HG02678 (cell line): ENCODE data around the gene SAT2.
"Not testable (repeated sequence)": the region's sequence is repeated elsewhere in the genome, so short reads cannot be mapped to it uniquely, and the experiment has no call there.

Source experiments
- ATAC-seq: cut with Tn5 transposase; IDR thresholded peaks from one replicate; pipeline ENCODE4 v1.9.1; 2021; ENCODE audit warnings: mild to moderate bottlenecking, moderate library complexity; ENCODE audit not compliant: unreplicated experiment

SAT2 gene

DNA sequence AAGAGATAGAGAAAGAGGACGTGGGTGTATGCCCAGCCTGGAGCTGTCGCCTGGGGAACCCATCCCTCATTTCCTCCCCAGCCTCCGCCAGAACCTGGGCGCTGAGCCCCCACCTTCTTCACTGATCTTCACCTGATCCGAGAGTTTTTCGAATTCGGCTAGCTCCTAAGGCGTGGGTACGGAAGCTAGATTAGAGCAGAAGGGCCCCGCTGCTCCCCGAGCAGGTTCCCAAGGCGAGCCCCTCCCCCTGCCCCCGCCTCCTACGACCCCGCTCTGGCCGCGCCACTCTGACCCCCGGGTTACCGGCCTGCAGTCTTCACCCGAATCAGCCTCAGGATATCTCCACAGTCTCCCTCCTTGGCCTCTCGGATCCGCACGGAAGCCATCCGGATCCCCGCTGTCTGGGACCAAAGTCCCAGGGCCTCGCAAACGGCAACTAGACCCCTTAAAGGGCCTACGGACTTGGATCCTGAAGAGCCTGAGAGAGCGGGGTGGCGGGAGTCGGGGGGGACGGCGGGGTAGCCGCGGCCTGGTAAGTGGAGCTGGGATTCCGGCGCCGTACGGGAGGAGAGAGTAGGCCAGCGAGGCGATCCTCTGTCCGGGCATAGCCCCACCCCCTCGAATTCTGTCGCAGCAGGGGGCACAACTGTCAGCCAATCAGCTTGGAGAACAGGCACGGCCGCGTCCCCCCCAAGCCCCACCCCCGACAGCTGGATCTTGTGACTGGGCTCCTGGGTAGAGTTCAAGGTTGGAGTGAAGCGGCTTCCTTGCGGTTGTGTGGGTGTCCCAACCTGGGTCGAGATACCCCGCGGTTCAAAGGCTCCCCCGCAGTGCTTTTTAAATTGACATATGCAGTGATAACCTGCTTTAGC lies at the start of gene SAT2:
SAT2 (minus strand) TSS at position 572 of the 872 bp plus-strand sequence; CDS start at position 386, 186 bp downstream.
- peak; percentile 90 for ATAC-seq

DNA sequence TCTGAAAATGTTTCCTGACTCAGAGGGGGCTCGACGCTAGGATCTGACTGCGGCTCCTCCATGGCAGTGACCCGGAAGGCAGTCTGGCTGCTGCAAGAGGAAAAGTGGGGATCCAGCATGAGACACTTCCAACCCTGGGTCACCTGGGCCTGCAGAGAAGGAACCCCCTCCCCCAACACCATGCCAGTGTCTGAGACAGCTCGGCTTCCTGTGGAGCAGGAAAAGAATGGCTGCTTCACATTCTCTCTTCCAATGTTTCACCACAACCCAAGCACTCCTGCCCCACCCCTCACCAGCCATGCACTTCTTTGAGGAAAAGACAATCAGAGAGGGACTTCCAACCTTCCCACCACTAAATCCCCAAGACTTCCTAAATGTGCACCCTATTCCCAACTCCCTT lies 48.9 kb upstream of the SAT2 start:
- no peak for ATAC-seq

GRCh38 chr17:7674934-7675333 lies 47.3 kb upstream of the SAT2 start:
- no peak for ATAC-seq

GRCh38 chr17:7673239-7673638 lies 45.6 kb upstream of the SAT2 start:
- ATAC-seq: no peak

DNA sequence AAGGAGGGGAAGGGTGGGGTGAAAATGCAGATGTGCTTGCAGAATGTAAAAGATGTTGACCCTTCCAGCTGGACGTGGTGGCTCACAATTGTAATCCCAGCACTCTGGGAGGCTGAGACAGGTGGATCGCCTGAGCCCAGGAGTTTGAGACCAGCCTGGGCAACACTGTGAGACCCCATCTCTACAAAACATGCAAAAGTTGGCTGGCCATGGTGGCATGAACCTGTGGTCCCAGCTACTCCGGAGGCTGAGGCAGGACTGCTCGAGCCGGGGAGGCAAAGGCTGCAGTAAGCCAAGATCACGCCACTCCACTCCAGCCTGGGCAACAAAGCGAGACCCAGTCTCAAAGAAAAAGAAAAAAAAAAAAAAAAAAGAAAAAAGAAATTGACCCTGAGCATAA lies 40.9 kb upstream of the SAT2 start:
- no peak for ATAC-seq

- no peak for ATAC-seq
Observed at GRCh38 chr17:7667656-7668406, 40.2 kb upstream of the SAT2 start.

GRCh38 chr17:7656958-7657609 lies 29.5 kb upstream of the SAT2 start:
- ATAC-seq: no peak

- no peak for ATAC-seq
Observed at GRCh38 chr17:7655541-7655840, 27.9 kb upstream of the SAT2 start.

DNA sequence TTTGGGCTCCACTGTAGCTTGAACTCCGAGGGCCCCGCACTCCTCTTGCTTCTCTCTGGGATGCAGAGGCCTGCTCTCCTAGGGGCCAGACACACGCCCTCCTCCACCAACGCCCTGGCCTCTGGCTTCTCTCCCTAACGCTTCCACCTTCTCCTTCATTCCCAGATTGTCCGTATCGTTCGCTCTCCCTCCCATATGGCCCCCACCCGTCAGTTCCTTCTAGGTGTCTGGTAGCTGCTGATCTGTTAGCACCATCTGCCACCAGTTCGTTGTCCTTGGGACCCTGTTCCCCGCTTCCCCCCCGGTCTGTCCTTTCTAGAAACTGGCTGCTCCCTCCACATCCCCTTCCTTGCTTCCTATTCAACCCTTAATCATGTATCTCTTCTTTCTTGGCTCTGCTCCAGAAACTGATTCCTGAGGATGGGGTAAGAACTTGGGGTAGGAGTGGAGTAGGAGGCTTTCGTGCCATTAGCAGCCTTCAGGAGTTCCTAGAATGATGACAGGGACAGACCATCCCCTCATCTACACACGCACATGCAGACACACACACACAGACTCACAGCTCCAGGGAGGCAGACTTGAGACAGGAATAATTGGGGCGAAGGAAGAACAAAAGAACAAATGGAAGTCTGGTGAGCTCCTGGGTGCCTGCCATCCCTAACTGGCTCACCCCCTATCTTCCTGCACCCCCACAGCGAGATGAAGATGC lies 27.4 kb upstream of the SAT2 start:
- no peak for ATAC-seq

DNA sequence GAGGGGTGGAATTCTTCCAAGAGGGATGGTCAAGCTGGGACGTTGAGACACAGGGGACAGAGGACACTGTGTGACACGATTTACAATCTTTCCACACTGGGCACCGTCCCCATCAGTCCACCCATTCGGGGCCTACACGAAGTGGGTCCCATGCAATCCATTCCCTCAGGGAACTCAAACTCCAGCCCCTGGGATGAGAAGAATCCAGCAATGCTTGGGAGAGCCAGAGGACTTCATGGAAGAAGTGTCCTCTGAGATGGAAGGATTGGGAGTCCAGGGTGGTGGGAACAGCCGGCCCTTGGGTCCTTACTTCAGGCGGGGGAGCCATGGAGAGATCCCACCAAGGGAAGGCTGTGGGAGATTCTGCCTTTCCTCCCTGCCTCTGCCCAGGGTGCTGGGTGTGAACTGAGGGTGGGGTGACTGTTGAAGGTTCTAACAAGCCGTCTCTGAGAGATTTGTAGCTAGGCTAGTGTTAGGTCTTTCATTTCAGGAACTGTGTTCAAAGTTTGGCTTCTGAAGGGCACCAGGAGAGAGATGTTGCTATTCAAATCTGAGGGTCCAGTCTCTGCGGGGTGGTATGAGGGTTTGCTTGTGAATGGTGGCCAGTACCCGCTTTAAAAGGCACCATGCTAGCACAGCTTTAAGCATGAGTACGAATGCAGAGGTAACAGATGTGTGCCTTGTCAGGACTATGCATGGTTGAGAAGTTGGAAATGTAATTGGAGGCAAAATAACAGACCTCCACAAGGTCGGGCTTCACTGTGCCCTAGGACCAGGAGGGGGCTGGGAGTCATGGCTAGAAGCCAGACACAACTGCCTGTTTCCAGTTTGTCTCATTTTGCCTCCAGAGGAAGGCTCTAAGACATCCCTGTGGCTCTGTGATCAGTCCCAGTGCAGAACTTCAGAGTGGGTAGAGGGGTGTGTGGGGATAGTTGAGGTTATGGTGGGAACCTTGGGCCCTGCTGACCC lies 25.1 kb upstream of the SAT2 start:
- no peak for ATAC-seq

DNA sequence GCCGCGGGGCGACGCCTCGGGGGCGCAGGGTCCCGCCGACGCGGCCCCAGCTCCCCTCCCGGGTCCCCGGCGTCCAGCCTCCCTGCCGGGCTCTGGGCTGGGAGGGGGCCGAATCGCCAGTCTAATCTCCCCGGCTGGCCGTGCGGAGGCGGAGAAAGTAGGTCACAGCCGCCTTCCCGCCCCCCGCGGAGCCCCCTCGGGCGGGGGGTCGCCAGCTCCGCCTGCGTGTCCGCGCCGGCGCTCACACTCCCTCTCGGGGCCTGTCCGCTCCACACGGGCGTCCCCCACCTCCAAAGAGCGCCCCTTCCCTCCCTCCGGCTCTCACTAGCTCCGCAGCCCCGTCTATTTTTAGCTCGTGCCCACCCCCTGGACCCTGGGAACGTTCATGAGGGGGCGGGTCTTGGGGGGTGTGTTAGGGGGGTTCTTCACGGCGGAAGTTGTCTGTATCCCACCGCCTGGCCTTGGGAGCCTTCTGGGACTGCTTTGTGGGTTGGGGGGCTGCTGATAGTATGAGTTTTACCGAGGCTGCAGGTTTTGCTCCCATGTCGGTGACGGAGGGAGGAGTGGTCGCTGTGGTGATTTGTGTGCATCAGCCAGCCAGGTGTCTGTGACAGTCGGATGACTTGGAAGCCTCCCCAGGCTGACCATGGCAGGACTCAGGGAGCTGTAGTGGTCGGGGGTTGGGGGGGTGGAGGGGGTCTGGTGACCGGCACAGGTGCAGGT lies 24.2 kb upstream of the SAT2 start:
- ATAC-seq: no peak

DNA sequence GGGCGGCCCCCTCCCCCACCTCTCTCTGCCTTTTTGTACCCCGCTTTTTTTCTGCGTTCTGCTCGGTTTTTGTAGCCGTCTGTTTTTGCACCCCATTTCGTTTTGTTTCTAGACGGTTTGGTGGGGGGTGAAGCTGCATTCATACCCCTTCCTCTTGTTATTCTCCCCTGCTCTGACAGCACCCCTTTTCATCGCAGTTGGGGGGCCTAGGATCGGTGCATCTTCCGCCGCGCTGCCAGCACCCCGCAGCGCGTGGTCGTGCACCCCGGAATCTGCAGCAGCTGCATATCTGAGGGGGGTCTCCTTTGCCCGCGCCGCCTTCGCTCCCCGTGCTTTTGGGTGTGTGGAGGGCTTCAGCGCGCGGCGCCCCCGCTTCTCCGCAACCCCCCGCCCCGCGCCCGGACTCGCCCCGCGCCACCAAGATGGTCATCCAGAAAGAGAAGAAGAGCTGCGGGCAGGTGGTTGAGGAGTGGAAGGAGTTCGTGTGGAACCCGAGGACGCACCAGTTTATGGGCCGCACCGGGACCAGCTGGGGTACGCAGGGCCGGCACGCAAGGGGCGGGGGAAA lies 23.6 kb upstream of the SAT2 start:
- ATAC-seq: no peak

GRCh38 chr17:7650509-7651096 lies 23.0 kb upstream of the SAT2 start, which contains the start of gene ATP1B2:
Gene ATP1B2 (plus strand): TSS chr17:7650926. CDS start chr17:7651519, 593 bp downstream.
- ATAC-seq: peak; percentile 39

DNA sequence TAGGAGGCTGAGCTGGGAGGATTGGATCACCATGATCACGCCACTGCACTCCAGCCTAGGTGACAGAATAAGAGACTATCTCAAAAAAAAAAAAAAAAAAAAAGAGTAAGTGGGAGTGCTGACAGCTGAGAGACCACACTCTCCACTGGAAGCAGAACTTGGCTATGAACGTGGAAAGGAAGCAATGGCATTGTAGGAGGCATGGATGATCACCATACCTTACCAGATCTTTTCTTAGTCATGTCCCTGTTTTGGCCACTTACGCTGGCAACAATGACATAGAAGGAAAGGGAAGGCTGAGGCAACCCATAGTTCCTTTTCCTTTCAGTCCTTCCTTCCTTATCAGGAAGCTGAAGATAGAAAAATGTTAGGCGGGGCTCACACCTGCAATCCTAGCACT lies 19.4 kb upstream of the SAT2 start:
- no peak for ATAC-seq

DNA sequence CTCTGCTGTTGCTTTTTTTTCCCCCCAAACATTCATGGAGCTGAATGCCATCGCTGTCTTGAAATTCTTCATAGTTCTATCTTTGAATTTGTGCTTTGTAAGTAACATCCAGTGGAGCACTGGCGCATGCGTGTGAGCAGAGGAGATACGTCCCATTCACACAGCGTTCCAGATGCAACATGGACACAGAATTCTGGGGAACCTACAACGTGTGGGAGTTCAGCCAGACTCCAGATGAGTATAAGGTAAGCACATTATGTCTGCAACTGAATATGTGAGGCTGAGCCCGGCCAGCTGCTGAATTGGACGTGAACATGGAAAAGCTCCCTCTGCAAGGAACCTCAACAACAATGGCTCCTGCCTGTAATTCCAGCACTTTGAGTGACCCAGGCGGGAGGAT lies 18.8 kb upstream of the SAT2 start:
- no peak for ATAC-seq

DNA sequence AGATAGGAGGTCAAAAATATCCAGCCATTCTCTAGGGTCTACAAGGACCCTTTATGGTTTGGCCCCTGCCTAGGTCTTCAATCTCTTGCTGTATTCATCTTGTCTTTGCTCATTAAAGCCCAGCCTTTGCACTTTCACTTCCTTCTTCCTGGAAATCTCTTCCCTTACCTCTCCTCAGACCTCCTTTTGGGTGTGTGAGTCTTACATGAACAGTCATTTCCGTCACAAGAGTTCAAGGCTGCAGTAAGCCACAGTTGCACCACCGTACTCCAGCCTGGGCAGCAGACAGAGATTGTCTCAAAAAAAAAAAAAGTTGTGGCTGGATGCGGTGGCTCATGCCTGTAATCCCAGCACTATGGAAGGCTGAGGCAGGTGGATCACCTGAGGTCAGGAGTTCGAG lies 17.2 kb upstream of the SAT2 start:
- ATAC-seq: no peak

- ATAC-seq: not testable (repeated sequence)
Observed at GRCh38 chr17:7641635-7642034, 14.0 kb upstream of the SAT2 start.

- ATAC-seq: no peak
Observed at GRCh38 chr17:7640783-7641182, 13.2 kb upstream of the SAT2 start.

GRCh38 chr17:7636163-7636562 lies 8.5 kb upstream of the SAT2 start:
- no peak for ATAC-seq
